CD4-positive, alpha-beta T cell treated with Interleukin-6 at 100 ng/mL for 8 hours (primary cell): ENCODE measurements around the gene CDH13.

ENCODE experiments used
- DNase-seq: peaks from one replicate; pipeline ENCODE4 v3.0.0-alpha.2; 2020; ENCODE audit warnings: mixed read lengths, low spot score

Gene CDH13

GRCh38 chr16:83513008-83513755, 886.4 kb downstream of the CDH13 start:
- no peak for DNase-seq

- no peak for DNase-seq
Observed at GRCh38 chr16:83515395-83515794, 888.6 kb downstream of the CDH13 start.

GRCh38 chr16:83516931-83517330, 890.2 kb downstream of the CDH13 start:
- DNase-seq = no peak

GRCh38 chr16:83517398-83517797, 890.6 kb downstream of the CDH13 start:
- DNase-seq = no peak

GRCh38 chr16:83520596-83520995, 893.8 kb downstream of the CDH13 start:
- DNase-seq = no peak

- no peak for DNase-seq
Observed at GRCh38 chr16:83530293-83530692, 903.5 kb downstream of the CDH13 start.

GRCh38 chr16:83532634-83533033, 905.9 kb downstream of the CDH13 start:
- DNase-seq = no peak

- DNase-seq = no peak
Observed at GRCh38 chr16:83533193-83533592, 906.4 kb downstream of the CDH13 start.

- no peak for DNase-seq
Observed at GRCh38 chr16:83538707-83539106, 911.9 kb downstream of the CDH13 start.

GRCh38 chr16:83539736-83540490, 913.1 kb downstream of the CDH13 start:
- no peak for DNase-seq

GRCh38 chr16:83541231-83541630, 914.5 kb downstream of the CDH13 start:
- no peak for DNase-seq

GRCh38 chr16:83542491-83542890, 915.7 kb downstream of the CDH13 start:
- DNase-seq = no peak

GRCh38 chr16:83549316-83550182, 922.8 kb downstream of the CDH13 start:
- no peak for DNase-seq

- DNase-seq = no peak
Observed at GRCh38 chr16:83550183-83550569, 923.4 kb downstream of the CDH13 start.

- DNase-seq = no peak
Observed at GRCh38 chr16:83552228-83552627, 925.5 kb downstream of the CDH13 start.

GRCh38 chr16:83552930-83553329, 926.2 kb downstream of the CDH13 start:
- DNase-seq = no peak

GRCh38 chr16:83554096-83554495, 927.3 kb downstream of the CDH13 start:
- no peak for DNase-seq

- no peak for DNase-seq
Observed at GRCh38 chr16:83554540-83554939, 927.8 kb downstream of the CDH13 start.

- no peak for DNase-seq
Observed at GRCh38 chr16:83561876-83562275, 935.1 kb downstream of the CDH13 start.

- no peak for DNase-seq
Observed at GRCh38 chr16:83568345-83568744, 941.6 kb downstream of the CDH13 start.

GRCh38 chr16:83574388-83574787, 947.6 kb downstream of the CDH13 start:
- DNase-seq = no peak

- DNase-seq = no peak
Observed at GRCh38 chr16:83577078-83577745, 950.4 kb downstream of the CDH13 start.
